Stomach (tissue), 4 donors: ENCODE data around the gene GREB1.

Experiments used
- EP300 ChIP-seq: sonication (generic); formaldehyde crosslinking; IDR thresholded peaks from one replicate; pipeline ENCODE4 v1.6.1; 2017; ENCODE audit warnings: antibody characterized with exemption
- POLR2AphosphoS5 ChIP-seq, 3 donors: sonication (generic); formaldehyde crosslinking; IDR thresholded peaks; one replicate each; pipeline ENCODE4 v1.6.1; 2016; ENCODE audit warnings: antibody characterized with exemption in 3 of 3
- TF ChIP-seq, protein P1 (sequence below), 7 experiments: fragments of 450-650 bp in 4 of 7; fragments of 200-600 bp in 3 of 7; sonication (generic) in 3 of 7; IDR thresholded peaks; one replicate each; pipeline ENCODE4 v1.5.1; 2016 to 2019; ENCODE audit warnings: antibody characterized with exemption in 7 of 7, control low read depth in 2 of 7, mild to moderate bottlenecking in 1 of 7

DNA sequence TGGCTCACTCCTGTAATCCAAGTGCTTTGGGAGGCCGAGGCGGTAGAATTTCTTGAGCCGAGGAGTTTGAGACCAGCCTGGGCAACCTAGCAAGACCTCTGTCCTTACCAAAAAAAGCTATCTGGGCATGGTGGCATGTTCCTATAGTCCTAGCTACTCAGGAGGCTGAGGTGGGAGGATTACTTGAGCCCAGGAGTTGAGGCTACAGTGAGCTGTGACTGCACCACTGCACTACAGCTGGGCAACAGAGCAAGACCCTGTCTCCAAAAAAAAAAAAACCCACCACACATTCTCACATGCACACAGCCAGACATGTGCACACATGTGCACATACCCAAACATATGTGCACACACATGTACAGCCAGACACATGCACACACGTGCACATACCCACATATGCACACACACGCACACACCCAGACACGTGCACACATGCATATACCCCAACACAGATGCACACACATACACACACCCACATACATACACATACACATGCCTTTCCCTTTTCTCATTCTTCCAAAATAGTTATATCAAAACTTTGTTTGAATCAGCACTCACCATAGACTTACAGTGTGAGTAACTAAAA is 14.2 kb downstream of the GREB1 start:
- TF ChIP-seq, protein P1, sequence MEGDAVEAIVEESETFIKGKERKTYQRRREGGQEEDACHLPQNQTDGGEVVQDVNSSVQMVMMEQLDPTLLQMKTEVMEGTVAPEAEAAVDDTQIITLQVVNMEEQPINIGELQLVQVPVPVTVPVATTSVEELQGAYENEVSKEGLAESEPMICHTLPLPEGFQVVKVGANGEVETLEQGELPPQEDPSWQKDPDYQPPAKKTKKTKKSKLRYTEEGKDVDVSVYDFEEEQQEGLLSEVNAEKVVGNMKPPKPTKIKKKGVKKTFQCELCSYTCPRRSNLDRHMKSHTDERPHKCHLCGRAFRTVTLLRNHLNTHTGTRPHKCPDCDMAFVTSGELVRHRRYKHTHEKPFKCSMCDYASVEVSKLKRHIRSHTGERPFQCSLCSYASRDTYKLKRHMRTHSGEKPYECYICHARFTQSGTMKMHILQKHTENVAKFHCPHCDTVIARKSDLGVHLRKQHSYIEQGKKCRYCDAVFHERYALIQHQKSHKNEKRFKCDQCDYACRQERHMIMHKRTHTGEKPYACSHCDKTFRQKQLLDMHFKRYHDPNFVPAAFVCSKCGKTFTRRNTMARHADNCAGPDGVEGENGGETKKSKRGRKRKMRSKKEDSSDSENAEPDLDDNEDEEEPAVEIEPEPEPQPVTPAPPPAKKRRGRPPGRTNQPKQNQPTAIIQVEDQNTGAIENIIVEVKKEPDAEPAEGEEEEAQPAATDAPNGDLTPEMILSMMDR (IDR thresholded peaks at IDR 0.05): no peak
- no peak for TF ChIP-seq POLR2AphosphoS5 (IDR thresholded peaks at IDR 0.05)
- no peak for TF ChIP-seq EP300
